ENCODE results near the gene RAPGEF2.
A peak's percentile ranks its signal among the peaks of the same experiment; 100 is the strongest.
"Not testable (repeated sequence)": the region's sequence is repeated elsewhere in the genome, so short reads cannot be mapped to it uniquely, and the experiment has no call there.

RAPGEF2 gene

DNA sequence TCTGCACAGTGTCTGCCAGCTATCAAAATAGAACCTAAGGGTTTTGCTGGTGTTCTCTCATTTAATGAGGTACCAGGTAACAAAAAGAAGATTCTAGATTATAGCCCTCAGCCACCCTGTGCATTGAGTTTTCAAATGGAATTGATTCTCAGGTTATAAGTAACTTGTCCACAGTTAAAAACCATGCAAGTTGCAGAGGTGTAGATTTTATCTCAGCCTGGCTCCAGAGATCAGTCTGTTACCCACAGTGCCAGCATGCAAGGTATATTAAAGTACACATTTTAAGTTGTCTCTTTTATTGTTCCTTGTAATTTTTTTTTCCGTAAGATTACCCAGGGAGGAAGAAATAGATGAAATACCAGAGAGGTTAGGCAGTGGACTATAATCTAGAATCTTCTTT lies 59.7 kb downstream of the RAPGEF2 start:
- DNase-seq (ENCODE audit: low spot score), result no peak

- no peak for DNase-seq (ENCODE audit: low spot score)
Observed at GRCh38 chr4:159163521-159163920, 60.6 kb downstream of the RAPGEF2 start.

DNA sequence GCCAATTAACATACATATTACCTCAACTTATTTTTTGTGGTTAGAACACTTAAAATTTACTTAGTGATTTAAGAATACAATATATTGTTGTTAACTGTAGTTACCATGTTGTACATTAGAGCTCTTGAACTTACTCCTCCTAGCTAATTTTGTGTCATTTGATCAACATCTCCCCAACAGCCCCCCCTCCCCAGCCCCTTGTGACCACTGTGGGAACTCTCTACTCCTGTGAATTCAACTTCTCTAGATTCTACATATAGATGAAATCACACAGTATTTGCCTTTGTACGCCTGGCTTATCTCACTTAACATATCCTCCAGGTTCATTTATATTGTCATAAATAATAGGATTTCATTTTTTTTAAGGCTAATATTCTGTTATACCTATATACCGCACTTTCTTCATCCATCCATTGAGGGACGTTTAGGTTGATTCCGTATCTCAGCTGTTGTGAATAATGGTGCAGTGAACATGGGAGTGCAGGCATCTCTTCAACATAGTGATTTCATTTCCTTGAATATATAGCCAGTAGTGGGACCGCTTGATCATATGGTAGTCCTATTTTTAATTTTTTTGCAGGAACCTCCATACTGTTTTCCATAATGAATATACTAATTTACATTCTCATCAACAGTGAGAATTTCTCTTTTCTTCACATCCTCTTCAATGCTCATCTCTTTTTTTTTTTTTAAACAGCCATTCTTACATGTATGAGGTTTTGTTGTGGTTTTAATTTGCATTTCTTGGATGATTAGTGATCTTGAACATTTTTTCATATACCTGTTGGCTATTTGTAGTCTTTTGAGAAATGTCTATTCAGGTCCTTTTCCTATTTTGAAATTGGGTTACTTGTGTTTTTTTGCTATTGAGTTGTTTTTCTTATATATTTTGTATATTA lies 66.8 kb downstream of the RAPGEF2 start:
- no peak for DNase-seq (ENCODE audit: low spot score)

DNA sequence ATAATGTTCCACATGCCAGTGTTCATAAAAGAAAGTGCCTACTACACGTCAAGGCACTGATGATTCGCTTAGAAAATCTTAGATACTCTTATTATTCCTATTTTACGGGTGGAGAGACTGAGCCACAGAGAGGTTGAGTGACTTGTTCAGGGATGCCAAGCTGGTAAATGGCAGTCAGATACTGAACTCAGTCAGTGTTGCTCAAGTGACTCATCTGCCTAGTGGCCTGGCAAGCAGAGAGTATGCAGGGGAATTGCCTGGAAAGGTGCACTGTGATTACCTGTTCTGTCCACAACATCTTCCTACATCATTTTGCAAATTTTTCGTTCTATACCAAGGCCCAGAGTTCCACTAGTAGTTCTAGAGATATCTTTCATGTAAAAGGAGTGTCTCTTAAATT lies 68.4 kb downstream of the RAPGEF2 start:
- DNase-seq (ENCODE audit: low spot score), result no peak

GRCh38 chr4:159173886-159174285 lies 71.0 kb downstream of the RAPGEF2 start:
- no peak for DNase-seq (ENCODE audit: low spot score)

DNA sequence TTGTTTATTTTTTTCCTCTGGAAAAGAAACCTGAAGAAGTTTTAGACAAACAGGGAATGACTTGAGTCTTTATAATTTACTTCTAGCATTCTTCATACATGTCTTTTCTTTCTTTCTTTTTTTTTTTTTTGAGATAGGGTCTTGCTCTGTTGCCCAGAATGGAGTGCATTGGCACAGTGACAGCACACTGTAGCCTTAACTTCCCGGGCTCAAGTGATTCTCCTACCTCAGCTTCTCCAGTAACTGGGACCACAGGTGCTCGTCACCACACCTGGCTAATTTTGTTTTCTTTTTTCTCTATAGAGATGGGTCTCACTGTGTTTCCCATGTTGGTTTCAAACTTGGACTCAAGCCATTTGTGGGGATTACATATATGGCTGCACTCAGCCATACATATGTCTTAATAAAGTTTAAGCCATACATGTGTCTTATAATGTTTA lies 71.8 kb downstream of the RAPGEF2 start:
- DNase-seq (ENCODE audit: low spot score), result no peak

DNA sequence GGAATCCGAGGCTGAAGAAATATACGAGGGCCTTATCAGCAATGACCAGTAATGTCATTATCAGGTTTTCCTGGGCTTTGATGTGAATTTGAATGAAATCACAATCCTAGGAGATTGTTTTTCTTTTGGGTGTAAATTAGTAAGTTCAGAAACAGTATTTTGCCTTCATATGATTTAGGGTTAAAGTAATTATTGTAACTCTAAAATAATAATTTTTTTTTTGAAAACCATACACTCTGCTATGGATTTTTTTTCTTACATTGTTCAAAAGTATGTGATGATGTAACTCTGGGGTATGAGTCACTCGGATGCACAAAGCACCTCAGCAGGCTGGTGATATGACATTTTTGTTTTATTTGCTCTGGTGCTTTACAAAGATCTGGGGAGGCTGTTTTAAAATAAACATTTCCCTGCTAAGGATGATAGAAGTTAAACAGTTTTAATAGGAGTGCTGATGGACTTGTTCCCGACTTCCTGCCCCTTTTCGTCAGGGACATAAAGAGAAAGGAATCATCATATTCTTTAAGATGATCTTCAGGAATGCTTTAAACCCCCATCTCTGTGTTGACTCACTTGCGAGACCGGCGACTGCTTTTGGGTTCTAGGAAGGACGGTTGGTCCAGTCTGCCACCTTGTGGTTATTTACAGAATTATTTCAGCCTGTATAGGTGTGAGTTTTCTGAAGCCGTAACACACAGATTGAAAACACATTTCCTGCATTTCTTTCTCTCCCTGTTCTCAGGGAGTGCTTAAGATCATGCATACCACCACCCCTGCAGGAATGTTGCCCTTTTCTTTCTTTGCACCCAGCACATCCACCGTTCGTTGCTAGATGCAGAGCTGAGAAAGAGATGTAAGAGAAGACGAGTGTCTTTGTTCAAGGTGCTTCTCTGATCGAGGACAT lies 72.5 kb downstream of the RAPGEF2 start:
- DNase-seq (ENCODE audit: low spot score), result peak; percentile 73

GRCh38 chr4:159175989-159176375 lies 73.1 kb downstream of the RAPGEF2 start:
- DNase-seq (ENCODE audit: low spot score), result no peak

GRCh38 chr4:159177265-159178150 lies 74.6 kb downstream of the RAPGEF2 start:
- no peak for DNase-seq (ENCODE audit: low spot score)

DNA sequence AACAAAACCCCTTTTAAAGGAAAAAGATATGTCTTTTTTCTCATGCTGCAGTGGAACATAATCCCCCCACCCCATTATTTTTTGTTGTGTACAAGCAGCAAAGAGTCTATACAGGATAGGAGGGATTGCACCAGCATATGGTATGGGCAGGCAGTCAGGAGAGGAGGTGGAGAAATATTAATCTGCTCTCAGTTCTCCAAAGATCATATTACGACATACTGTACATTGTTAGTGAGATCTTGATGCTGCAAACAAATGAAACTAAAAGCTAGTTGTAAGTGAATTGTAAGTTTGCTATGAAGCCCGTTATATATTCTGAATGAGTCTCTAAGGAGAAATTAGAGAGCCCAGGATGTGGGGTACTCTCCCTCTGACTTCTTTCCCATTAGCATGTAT lies 75.3 kb downstream of the RAPGEF2 start:
- peak; percentile 28 for DNase-seq (ENCODE audit: low spot score)

DNA sequence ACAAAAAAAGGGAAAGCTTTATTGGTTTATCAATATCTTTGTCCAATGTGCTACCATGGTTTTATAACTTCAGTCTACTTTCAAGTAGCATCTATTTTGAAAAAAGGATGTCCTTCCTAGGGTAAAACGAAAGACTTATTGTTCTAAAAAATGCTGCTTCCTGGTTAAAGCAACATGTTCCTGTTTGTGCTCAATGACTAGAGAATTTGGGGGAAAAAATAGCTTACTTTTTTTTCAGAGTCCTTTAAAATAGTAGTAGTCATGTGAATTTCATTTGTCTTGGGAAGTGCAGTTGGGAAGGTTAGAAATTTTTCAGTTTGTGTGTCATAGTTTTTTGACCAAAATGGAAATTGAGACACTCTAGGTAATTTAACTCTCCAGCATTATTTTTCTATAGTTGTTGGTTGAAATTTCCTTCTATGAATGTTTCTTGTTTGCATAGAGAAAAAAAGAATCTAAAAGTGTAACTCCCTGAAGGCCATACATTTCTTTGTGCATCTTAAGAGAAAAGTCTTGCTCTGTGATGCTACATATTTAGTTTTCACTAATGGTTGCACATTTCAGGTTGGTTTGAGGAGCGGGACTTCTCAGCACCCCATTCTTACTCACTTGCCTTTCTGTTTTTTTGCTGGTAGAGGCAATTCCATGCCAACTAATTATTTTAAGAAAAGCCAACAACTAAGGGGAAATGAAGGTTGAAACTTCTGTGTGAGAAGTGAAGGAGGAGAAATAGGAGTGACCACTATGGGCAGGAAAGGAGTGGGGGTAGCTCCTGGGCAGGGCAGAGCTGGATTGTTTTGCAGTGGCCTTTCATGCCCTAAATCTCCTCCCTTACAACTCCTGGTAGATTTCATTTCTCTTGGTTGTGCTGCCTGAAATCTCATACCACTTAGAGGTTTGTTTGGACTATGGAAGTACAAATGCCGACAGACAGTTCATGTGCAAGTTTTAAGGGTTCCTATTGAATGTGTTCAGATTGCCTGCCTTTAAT lies 76.4 kb downstream of the RAPGEF2 start:
- no peak for DNase-seq (ENCODE audit: low spot score)

GRCh38 chr4:159183885-159184605 lies 81.2 kb downstream of the RAPGEF2 start:
- DNase-seq (ENCODE audit: low spot score), result not testable (repeated sequence)

DNA sequence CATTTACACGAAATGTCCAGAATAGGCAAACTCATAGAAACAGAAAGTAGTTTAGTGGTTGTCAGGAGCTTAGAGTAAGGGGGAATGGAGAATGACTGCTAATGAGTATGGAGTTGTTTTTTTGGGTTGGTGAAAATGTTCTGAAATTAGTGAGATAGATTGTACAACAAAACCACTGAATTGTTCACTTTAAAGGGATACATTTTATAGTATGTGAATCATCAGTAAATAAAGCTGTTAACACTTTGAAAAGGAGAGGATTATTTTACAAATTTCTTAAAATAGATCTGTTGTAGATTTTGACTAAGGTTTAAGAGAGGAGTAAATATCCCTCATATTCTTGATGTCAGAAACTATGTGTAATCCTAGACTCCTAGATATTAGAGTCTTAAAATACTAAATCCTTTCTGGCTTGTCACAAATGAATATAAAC lies 82.7 kb downstream of the RAPGEF2 start:
- DNase-seq (ENCODE audit: low spot score), result no peak

DNA sequence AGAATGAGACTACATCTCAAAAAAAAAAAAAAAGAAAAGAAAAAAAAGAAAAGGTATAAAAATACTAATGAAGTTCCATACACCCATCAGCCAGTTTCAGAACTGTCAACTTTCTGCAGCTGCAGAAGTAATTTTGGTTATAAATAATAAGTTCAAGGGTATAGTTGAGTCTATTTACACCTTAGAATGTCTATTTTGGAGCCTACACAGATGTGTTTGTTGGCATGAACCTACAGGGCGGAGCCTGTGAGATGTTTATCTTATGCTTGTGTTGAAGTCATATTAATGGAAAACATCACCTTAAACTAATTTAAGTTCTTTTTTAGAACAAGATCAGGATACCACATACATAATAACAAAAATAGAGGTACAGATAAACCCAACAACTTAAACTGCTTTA lies 85.8 kb downstream of the RAPGEF2 start:
- DNase-seq (ENCODE audit: low spot score), result no peak

- DNase-seq (ENCODE audit: low spot score), result no peak
Observed at GRCh38 chr4:159190651-159191050, 87.8 kb downstream of the RAPGEF2 start.

GRCh38 chr4:159191989-159192388 lies 89.1 kb downstream of the RAPGEF2 start:
- peak; percentile 35 for DNase-seq (ENCODE audit: low spot score)

- no peak for DNase-seq (ENCODE audit: low spot score)
Observed at GRCh38 chr4:159193046-159193620, 90.3 kb downstream of the RAPGEF2 start.

DNA sequence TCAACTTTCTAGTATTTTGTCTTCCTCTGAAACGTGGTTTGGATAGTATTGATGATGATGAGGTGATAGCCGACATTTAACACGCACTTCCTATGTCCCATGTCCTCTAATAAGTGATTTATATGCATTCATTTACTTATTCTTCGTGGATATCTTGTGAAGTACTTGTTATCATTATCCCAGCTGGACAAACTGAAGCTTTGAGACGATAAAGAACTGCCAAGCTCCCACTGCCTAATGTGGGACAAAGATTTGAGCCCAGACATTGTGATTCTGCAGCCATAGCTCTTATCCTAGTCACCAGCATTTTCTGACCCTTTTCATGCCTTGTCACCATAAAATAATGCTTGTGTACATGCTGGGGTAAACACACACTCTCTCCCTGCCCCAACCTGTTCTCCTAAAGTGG lies 92.5 kb downstream of the RAPGEF2 start:
- DNase-seq (ENCODE audit: low spot score), result no peak

- no peak for DNase-seq (ENCODE audit: low spot score)
Observed at GRCh38 chr4:159197260-159197884, 94.5 kb downstream of the RAPGEF2 start.

Measured in GM03348 (cell line).